Activated CD8-positive, alpha-beta T cell treated with anti-CD3 and anti-CD28 coated beads for 36 hours (primary cell): ENCODE measurements around the gene NAA10. TPM values are rescaled to one million over a fixed set of nuclear protein-coding genes. Genes with fewer than 3 reads are reported as not detected.
A peak's percentile ranks its signal among the peaks of the same experiment; 100 is the strongest.

Source experiments
- ATAC-seq: fragments of 200-7000 bp; cut with Tn5 transposase; one replicate; pipeline ENCODE4 v1.10.0; 2021; ENCODE audit warnings: mild to moderate bottlenecking, moderate library complexity
- CTCF ChIA-PET: fragments of 350-600 bp; sonication (Branson Sonifier 250); formaldehyde crosslinking; loops from one replicate; lab custom pipeline; 2021; ENCODE audit warnings: antibody characterized with exemption; lab: Charles Lee
- POLR2A ChIA-PET: fragments of 350-600 bp; sonication (Branson Sonifier 250); formaldehyde crosslinking; loops from one replicate; lab custom pipeline; 2021; ENCODE audit warnings: antibody characterized with exemption; lab: Charles Lee
- DNase-seq: peaks from one replicate; pipeline ENCODE4 v3.0.0-alpha.2; 2020
- H3K27ac Mint-ChIP-seq: one replicate; pipeline ENCODE4 v1.8.0; 2021; ENCODE audit warnings: mild to moderate bottlenecking, mixed read lengths
- H3K27me3 Mint-ChIP-seq: one replicate; pipeline ENCODE4 v1.8.0; 2021; ENCODE audit warnings: mixed read lengths
- H3K36me3 Mint-ChIP-seq: one replicate; pipeline ENCODE4 v1.8.0; 2021; ENCODE audit warnings: low read depth, mixed read lengths
- H3K4me1 Mint-ChIP-seq: one replicate; pipeline ENCODE4 v1.8.0; 2021; ENCODE audit warnings: low read depth, mixed read lengths
- H3K4me3 Mint-ChIP-seq: one replicate; pipeline ENCODE4 v1.8.0; 2021; ENCODE audit warnings: mild to moderate bottlenecking, moderate library complexity, mixed read lengths
- H3K9me3 Mint-ChIP-seq: one replicate; pipeline ENCODE4 v1.8.0; 2021; ENCODE audit warnings: mixed read lengths
- CTCF ChIP-seq: fragments of 200-600 bp; IDR thresholded peaks from one replicate; pipeline ENCODE4 v1.8.0; 2022; ENCODE audit warnings: antibody characterized with exemption, mild to moderate bottlenecking
- intact Hi-C: fragments of 100-400 bp; cut with micrococcal nuclease; formaldehyde crosslinking; loops from one replicate; pipeline ENCODE4 v1.10.0; 2022
- total RNA-seq, 2 experiments: library from RNA; stranded (reverse); gene quantifications; one replicate each; pipeline ENCODE4 v1.2.3, GENCODE V29; 2021

The NAA10 gene
- total RNA-seq, 2 experiments from 2014 or later = 123 to 136 TPM

GRCh38 chrX:153971450-153972367 lies 36.9 kb upstream of the NAA10 start, which contains the start of gene HCFC1:
Gene HCFC1, minus strand, starts transcription at chrX:153971818. Its CDS starts 978 bp downstream, at chrX:153970840.
- intact Hi-C loops = no loop called here
- ATAC-seq (peak; percentile 32), DNase-seq (peak; percentile 93)
- H3K4me1 Mint-ChIP-seq = peaks cover 23% of the 10 kb centered on the region
- CTCF ChIA-PET = interaction anchor here (1.0 to 1.6 kb wide), 3 partner anchors 41 to 45 kb away, joined by 3 to 7 read pairs (median 3); partner anchors contain the start of gene ARHGAP4
- H3K27ac Mint-ChIP-seq = peak within 1 kb of the TSS; percentile 100
- no peaks in the 10 kb centered on the region for H3K27me3 Mint-ChIP-seq
- H3K4me3 Mint-ChIP-seq = peak within 1 kb of the TSS; percentile 93
- peaks cover 43% of the 10 kb centered on the region for H3K36me3 Mint-ChIP-seq
- no peak for TF ChIP-seq CTCF
- H3K9me3 Mint-ChIP-seq = no peaks in the 10 kb centered on the region
- POLR2A ChIA-PET = interaction anchor here (0.6 to 12.0 kb wide), 19 partner anchors 10 to 469 kb away, joined by 3 to 105 read pairs (median 4); partner anchors contain the start of genes ARHGAP4, NAA10, RPL10 and SSR4

- DNase-seq = peak; percentile 87
- intact Hi-C loops = no loop called here
- ATAC-seq = peak; percentile 24
- Mint-ChIP-seq H3K9me3 (no peaks in the 10 kb centered on the region), H3K27ac (peak overlapping the region; percentile 100), H3K4me3 (peak overlapping the region; percentile 93), H3K27me3 (no peaks in the 10 kb centered on the region), H3K36me3 (peaks cover 48% of the 10 kb centered on the region), H3K4me1 (peaks cover 29% of the 10 kb centered on the region)
- ChIA-PET POLR2A (interaction anchor here (0.6 to 12.0 kb wide), 17 partner anchors 10 to 427 kb away, joined by 3 to 105 read pairs (median 4); partner anchors contain the start of genes ARHGAP4, NAA10, RPL10 and SSR4), CTCF (interaction anchor here (1.0 to 1.6 kb wide), 3 partner anchors 42 to 44 kb away, joined by 3 to 7 read pairs (median 3); partner anchors contain the start of gene ARHGAP4)
- TF ChIP-seq CTCF = no peak
Observed at GRCh38 chrX:153971124-153971449, 36.2 kb upstream of the NAA10 start.

- CTCF ChIA-PET = interaction anchor here (1.0 to 4.4 kb wide), 4 partner anchors 23 to 44 kb away, joined by 3 to 40 read pairs (median 5); partner anchors contain the start of gene ARHGAP4
- peak overlapping the region; percentile 93 for H3K4me3 Mint-ChIP-seq
- DNase-seq (no peak), ATAC-seq (no peak)
- no peaks in the 10 kb centered on the region for H3K27me3 Mint-ChIP-seq
- intact Hi-C loops = no loop called here
- peak overlapping the region; percentile 100 for H3K27ac Mint-ChIP-seq
- H3K36me3 Mint-ChIP-seq = peaks cover 50% of the 10 kb centered on the region
- no peak for TF ChIP-seq CTCF
- POLR2A ChIA-PET = interaction anchor here (0.6 to 12.0 kb wide), 17 partner anchors 9 to 487 kb away, joined by 3 to 105 read pairs (median 4); partner anchors contain the start of genes ARHGAP4, NAA10, PLXNA3 and RPL10
- H3K4me1 Mint-ChIP-seq = peaks cover 31% of the 10 kb centered on the region
- no peaks in the 10 kb centered on the region for H3K9me3 Mint-ChIP-seq
Observed at GRCh38 chrX:153970357-153971123, 35.7 kb upstream of the NAA10 start.

- DNase-seq (no peak), ATAC-seq (no peak)
- Mint-ChIP-seq H3K4me3 (peak overlapping the region; percentile 93), H3K27me3 (no peaks in the 10 kb centered on the region), H3K27ac (peak overlapping the region; percentile 100), H3K9me3 (no peaks in the 10 kb centered on the region), H3K36me3 (peaks cover 52% of the 10 kb centered on the region), H3K4me1 (peaks cover 32% of the 10 kb centered on the region)
- intact Hi-C loops = no loop called here
- ChIA-PET CTCF (interaction anchor here (1.6 to 4.4 kb wide), 2 partner anchors 22 to 41 kb away, joined by 3 to 40 read pairs; no protein-coding TSS in a partner anchor), POLR2A (interaction anchor here (1.0 to 12.0 kb wide), 10 partner anchors 8 to 488 kb away, joined by 3 to 105 read pairs (median 8); partner anchors contain the start of genes ARHGAP4, PLXNA3 and RPL10)
- no peak for TF ChIP-seq CTCF
Observed at GRCh38 chrX:153969904-153970356, 35.1 kb upstream of the NAA10 start.
